ENCODE data around the gene LRBA.
"Not testable (repeated sequence)": the region's sequence is repeated elsewhere in the genome, so short reads cannot be mapped to it uniquely, and the experiment has no call there.

Gene LRBA

DNA sequence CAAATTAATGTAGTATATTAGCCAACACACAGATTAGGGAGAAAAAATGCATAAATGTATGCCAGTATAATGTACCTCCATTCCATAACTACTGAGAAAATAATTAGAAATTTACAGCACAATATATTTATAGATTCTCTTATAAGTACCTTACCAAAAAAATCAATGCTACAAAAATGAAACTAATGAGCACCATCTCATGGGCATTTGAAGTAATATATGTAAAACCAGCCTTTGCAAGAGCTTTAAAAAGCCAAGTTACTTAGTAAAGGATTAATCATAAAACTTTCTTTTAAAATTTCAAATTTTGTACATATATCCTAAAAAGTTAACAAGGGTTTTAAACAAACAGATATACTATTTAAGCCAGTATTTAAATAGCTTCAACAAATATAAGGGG lies 43.2 kb downstream of the LRBA start:
- no peak for DNase-seq

DNA sequence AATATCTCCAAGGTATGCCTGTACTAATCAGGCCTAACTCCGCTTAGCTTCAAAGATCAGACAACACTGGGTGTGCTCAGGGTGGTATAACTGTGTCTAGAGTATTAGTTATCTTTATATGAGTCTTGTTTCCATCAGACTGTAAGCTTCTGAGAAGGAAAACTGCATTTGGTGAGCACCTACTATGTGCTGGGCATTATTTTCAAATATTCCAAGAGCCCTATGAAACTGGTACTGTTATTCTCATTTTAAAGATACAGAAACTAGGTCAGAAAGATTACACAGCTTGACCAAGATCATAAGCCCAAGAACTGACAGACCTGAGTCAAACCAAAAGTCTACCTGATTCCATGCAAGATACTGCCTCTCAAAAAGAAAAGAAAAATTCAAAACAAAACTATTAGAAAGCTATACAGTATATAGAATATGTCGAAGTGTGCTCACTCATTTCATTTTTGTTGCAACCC lies 44.4 kb downstream of the LRBA start:
- no peak for DNase-seq

DNA sequence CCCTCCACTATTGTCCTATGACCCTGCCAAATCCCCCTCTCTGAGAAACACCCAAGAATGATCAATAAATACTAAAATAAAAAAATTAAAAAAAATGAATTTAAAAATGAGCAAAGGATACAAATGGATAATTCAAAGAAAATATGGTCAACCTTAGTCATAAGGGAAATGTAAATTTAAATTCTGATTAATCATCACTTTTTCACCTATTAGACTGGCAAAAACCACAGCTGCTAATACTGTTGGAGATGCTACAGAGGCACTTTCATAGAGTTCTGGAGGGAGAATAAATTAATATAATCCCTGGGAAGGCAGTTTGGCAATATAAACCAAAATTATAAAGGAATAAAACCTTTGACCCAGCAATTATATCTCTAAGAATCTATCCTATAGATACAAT lies 50.3 kb downstream of the LRBA start:
- DNase-seq = no peak

DNA sequence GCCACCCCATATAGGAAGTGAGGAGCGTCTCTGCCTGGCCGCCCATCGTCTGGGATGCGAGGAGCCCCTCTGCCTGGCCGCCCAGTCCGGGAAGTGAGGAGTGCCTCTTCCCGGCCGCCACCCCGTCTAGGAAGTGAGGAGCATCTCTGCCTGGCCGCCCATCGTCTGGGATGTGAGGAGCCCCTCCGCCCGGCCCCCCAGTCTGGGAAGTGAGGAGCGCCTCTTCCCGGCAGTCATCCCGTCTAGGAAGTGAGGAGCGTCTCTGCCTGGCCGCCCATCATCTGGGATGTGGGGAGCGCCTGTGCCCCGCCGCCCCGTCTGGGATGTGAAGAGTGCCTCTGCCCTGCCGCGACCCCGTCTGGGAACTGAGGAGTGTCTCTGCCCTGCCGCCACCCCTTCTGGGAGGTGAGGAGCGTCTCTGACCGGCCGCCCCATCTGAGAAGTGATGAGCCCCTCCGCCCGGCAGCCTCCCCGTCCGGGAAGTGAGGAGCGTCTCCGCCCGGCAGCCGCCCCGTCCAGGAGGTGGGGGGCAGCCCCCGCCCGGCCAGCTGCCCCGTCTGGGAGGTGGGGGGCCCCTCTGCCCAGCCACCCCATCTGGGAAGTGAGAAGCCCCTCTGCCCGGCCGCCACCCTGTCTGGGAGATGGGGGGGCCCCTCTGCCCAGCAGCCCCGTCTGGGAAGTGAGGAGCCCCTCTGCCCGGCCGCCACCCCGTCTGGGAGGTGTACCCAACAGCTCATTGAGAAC lies 51.3 kb downstream of the LRBA start:
- not testable (repeated sequence) for DNase-seq

DNA sequence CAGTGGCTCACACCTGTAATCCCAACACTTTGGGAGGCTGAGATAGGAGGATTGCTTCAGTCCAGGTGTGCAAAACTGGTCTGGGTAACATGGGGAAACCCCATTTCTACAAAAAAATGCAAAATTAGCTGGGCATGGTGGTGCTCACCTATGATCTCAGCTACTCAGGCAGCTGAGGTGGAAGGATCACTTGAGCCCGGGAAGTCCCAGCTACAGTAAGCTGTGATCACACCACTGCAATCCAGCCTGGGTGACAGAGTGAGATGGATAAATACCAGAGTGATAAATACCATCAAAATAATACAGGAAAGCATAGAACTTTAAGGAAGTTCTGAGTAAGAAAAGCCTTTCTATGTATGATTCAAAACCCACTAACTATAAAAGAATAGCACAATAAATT lies 52.8 kb downstream of the LRBA start:
- DNase-seq = no peak

DNA sequence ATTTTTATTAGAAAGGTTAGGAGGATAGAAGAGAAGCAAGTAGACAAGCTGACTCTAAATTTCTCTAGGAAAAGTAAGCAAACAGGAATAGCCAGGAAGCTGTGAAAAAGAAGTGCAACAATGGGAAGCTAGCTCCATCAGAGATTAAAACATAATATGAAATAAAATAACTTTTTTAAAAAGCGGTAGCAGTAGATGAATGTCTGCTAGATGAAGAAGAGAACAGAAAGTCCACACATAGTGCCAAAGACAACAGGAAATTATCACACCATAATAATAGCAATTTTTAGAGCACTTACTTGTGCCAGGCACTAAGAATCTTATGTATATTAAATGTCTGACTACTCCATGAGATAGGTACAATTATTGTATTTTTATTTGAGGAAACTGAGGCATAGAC lies 53.5 kb downstream of the LRBA start:
- no peak for DNase-seq

DNA sequence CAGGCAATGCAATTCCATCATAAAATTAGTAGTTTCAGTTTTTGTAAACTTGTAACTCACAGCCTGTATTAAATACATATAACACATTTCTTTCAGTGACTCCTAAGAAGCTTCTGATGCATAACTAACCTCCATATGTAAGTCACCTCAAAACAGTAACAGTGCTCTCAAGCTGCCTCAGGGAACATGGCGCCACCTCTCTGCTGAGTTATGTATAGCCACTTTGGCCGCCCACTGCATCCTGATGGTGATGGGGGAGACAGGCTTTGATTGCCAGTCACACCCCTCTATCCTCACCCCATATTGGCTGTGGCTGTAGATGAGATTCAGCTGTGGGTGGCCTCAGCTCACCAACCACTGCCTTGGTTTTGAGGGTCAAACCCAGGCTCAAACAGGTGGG lies 54.3 kb downstream of the LRBA start:
- DNase-seq = peak; percentile 79

DNA sequence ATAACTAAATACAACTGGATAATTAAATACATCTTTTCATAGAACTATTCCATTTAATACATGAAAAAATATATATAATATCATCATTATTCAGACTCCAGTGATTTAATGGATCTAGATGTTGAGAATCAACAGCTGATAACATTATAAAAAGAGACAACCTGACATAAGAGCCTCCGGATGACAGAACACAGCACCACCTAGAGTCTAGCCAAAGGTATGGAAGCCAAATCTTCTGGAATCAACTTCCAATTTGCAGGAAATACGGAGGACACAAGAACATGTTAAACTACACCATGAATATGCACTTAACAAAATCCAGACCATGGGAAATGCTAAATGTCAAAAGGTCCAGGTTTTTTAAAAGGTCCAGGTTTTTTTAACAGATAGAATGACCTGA lies 55.0 kb downstream of the LRBA start:
- no peak for DNase-seq

DNA sequence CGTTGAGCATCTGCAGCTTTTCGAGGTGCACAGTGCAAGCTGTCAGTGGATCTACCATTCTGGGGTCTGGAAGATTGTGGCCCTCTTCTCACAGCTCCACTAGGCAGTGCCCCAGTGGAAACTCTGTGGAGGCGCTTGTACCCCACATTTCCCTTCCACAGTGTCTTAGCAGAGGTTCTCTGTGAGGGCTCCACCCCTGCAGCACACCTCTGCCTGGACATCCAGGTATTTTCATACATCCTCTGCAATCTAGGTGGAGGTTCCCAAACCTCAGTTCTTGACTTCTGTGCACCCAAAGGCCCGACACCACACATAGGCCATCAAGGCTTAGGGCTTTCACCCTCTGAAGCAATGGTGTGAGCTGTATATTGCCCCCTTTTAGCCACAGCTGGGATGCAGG lies 57.1 kb downstream of the LRBA start:
- DNase-seq = not testable (repeated sequence)

DNA sequence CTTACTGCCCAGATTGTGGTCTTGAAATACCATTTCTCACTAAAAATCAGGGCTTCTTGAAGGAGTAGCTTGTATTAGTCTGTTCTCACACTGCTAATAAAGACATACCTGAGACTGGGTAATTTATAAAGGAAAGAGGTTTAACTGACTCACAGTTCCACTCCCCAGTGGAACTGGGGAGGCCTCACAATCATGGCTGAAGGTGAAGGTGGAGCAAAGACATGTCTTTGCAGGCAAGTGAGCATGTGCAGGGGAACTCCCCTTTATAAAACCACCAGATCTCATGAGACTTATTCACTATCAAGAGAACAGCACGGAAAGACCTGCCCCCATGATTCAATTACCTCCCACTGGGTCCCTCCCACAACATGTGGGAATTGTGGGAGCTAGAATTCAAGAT lies 58.0 kb downstream of the LRBA start:
- not testable (repeated sequence) for DNase-seq

DNA sequence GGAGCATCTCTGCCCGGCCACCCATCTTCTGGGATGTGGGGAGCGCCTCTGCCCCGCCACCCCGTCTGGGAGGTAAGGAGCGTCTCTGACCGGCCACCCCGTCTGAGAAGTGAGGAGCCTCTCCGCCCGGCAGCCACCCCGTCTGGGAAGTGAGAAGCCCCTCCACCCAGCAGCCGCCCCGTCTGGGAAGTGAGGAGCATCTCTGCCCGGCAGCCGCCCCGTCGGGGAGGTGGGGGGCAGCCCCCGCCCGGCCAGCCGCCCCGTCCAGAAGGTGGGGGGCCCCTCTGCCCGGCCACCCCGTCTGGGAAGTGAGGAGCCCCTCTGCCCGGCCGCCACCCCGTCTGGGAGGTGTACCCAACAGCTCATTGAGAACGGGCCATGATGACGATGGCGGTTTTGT lies 61.2 kb downstream of the LRBA start:
- DNase-seq = not testable (repeated sequence)

DNA sequence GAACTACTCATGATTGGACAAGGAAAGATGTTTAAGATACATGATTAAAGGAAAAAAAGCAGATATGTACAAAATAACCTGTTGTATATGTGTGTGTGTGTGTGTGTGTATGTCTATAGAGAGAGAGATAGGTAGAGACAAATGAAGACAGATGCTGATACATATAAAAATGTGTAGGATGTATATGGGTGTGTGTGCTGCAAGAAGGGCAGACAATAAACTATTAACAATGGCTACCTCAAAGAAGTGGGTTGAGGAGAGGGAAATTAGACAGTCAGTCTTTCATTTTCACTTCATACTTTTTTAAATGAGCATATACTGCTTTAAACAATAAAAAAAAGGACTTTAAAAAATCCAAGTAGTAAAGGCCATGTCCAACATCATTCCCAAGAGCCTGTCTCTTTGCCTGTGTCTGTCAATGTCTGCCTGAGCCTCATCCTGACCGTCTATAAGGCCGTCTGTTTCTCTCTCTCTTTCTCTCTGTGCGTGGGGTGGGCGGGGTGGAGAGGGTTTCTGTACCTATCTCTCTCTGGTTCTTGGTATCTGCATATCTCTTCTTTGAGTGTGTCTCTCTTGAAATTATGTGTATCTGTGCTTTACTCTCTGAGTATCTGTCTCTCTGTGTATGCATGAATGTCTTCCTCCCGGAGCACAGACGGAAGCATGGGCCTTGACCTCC lies 62.8 kb downstream of the LRBA start:
- no peak for DNase-seq

DNA sequence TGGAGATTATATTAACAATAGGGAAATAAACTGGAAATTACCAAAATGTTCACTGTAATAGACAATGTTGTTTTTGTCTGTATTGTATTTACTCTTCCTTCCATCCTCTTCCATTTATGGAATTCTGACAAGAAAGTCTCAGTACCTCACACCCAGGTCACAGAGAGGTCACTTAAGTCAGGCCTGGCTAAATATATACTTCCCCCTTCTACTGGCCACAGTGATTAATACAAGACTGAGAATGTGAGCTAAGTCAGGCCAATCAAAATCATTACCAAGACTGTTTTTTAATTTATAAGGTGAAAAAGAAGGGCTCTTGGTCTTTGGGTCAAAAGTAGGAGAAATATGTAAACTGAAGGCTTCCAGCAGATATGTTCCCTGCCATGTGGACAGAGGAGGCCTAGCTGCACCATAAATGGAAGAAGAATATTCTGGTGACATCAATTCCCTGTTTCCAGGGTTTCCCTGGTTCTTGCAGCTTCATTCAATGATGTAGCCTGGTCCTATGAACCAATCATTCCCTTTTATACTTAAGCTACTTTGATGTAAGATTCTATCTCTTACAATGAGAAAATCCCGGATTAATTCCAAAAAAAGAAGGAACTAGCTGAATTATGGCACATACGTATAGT lies 64.3 kb downstream of the LRBA start:
- no peak for DNase-seq

DNA sequence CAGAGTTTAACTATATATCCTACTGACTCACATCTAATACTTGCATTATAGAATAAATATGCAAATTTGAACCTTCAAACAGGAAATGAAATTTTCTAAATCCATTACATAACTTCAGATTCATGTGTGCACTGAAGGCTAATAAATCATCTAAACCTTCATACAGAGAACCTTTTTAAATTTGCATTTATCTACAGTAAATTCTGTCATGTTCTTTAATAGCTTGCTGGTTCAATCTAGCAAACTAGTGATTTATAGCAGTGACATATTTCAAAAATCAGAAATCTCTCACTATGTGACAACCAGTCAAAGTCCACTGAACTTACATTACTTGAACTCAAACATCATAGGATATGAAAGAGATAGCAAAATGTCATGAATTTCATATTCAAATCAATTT lies 65.1 kb downstream of the LRBA start:
- DNase-seq = no peak

DNA sequence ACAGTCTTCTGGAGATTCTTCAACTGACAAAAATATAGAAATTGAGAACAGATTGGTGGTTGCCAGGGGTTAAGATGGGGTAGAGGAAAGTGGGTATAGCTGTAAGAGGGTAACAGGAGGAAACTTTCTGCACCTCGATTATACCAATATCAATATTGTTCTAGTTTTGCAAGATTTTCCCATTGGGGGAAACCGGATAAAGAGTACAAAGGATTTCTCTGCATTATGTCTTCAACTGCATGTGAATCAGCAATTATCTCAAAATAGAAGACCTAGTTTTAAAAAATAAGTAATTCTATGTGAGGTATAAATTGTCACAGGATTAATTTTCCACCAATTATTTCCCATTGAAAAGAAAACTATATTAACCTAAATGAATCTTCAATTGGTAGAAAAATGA lies 65.7 kb downstream of the LRBA start:
- no peak for DNase-seq

DNA sequence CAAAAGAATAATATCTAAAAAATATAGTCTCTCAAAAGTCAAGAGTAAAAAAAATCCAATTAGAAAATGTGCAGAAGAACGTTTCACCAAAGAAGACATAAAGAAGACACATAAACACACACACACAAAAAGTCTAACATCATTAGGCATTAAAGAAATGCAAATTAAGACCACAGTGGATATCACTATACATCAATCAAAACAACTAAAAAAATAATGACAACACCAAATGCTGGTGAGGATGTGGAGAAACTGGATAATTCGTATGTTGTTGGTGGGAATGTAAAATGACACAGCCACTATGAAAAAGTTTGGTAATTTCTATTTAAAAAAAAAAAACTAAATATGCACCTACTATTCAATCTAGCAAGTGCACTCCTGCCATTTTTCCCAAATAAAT lies 66.4 kb downstream of the LRBA start:
- no peak for DNase-seq

DNA sequence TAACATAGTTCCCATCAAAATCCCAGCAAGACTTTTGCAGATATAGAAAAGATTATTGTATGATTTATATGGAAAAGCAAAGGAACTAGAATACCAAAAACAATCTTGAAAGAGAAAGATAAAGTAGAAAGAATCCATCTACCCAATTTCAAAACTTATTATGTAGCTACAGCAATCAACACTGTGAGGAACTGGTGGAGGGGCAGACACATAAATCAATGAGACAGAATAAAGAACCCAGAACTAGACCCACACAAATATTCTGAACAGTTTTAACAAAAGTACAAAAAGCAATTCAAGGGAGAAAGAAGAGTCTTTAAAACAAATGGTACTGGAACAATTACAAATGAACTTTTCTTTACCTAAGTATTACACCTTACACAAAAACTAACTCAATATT lies 67.0 kb downstream of the LRBA start:
- DNase-seq = no peak

DNA sequence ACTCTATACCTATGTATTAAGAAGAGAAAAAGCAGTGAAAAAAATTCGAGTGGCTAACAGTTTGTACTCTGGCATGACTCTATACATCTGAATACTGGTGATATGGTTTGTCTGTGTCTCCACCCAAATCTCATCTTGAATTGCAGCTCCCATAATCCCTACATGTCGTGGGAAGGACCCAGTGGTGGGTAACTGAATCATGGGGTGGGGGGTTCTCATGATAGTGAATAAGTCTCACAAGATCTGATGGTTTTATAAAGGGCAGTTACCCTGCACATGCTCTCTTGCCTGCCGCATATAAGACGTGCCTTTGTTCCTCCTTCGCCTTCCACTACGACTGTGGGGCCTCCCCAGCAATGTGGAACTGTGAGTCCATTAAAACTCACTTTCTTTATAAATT lies 70.4 kb downstream of the LRBA start:
- DNase-seq = no peak

DNA sequence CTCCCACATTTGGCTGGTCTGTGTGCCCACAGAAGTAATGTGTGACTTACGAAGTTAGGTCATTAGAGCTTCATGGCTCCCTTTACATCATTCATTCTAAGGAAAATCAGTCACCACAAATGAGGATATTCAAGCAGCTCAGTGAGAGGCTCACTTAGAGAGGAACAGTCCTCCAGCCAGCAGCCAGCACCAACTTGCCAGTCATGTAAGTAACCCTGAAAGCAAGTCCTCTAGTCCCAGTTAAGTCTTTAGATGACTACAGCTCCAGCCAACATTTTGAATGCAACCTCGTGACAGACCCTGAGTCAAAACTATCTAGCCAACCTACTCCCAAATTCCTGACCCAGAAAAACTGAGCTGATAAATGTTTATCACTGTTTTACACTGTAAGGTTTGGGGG lies 71.3 kb downstream of the LRBA start:
- DNase-seq = no peak

DNA sequence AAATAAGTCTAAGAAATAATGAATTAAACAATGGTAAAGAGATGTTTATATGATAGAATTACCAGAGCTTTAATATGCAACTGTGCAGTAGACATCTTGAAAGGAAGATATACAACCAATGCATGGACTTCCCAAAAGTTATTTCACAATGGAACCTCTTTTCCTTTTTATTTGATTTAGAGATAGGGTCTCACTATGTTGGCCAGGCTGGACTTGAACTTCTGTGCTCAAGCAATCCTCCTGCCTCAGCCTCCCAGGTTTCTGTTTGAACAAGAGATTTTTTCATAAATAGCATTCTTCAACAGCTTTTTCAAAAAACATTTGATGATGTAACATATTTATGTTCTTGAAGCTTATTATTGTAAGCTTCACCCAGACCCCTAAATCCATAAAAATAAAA lies 72.0 kb downstream of the LRBA start:
- DNase-seq = no peak

DNA sequence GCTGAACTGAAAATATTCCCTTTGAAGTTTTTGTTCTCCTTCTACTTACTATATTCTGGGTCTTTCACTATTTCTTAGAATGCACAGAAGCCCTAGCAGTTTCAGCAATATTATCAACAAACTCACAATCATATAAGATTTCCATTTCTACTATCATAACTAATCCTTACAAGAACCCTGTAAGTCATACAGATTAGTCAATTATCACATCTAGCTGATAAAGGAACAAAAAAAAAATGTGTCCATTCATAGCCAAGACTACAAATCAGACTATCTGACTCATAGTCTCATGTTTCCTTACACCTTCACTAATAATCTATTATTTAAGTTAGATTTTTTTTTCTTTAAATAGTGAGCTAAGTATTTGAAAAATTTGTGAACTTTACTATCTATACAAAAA lies 72.5 kb downstream of the LRBA start:
- no peak for DNase-seq

DNA sequence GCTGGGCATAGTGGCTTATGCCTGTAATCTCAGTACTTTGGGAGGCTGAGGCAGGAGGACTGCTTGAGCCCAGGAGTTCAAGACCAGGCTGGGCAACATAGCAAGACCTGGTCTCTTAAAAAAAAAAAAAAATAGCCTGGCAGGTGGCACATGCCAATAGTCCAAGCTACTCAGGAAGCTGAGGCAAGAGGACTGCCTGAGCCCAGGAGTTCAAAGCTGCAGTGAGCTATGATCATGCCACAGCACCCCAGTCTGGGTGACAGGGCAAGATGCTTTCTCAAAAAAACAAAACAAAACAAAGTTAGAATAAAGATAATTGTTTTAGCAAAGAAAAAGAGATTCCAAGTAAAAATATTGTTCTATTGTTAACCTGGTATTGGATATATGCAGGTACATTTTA lies 75.0 kb downstream of the LRBA start:
- no peak for DNase-seq

DNA sequence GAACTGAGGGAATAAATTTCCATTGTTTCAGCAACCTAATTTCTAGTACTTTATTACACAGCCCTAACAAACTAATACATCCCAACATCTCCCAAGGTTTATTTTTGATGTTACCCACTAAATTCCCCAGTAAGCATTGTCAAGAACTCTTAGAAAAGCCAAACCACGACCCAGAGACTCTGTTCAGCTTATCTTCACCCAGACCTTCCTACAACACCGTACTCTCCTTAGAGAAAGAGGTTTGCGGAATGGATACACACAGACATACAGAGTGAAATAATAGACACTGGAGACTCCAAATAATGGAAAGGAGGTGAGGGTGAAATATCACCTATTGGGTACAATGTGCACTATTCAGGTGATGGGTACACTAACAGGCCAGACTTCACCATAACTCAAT lies 75.6 kb downstream of the LRBA start:
- DNase-seq = no peak

DNA sequence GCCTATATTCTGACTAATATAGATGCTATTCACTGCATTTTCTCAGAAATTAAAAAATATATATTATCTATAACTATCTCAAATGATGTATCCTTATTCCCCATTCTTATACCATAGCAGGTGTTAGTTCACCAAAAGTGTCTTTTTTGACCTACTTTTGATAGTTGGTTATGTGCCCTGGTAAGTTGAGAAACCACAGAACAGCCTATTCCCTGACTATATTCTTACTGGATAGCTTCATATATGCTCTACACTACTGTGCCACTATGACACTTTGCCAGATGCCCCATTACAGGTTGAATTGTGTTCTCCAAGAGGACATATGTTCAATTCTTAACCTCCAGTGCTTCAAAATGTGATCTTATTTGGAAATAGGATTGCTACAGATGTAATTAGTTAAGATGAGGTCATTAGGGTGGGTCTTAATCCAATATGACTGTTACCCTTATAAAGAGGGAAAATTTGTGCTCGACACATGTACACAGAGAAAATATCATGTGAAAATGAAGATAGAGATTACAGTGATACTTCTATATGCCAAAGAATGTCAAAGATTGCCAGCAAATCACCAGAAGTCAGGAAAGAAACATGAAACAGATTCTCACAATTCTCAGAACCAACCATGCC lies 76.1 kb downstream of the LRBA start:
- no peak for DNase-seq

Measured in activated effector memory CD4-positive, alpha-beta T cell treated with anti-CD3 and anti-CD28 coated beads, Interleukin-2, amount 50 U/mL, for 16 hours (primary cell).